GM10266 (cell line): ENCODE measurements around the gene ETS1.
A peak's percentile ranks its signal among the peaks of the same experiment; 100 is the strongest.

Experiments used
- DNase-seq: peaks from one replicate; pipeline ENCODE4 v3.0.0; 2012; ENCODE audit errors: extremely low spot score
- TF ChIP-seq, protein P1 (sequence below): IDR thresholded peaks from 2 replicates; pipeline ENCODE4 v1.5.1; 2012; ENCODE audit warnings: mild to moderate bottlenecking, low read depth; ENCODE audit not compliant: control insufficient read depth, insufficient read depth; ENCODE audit errors: missing control alignments

The ETS1 gene, protein sequence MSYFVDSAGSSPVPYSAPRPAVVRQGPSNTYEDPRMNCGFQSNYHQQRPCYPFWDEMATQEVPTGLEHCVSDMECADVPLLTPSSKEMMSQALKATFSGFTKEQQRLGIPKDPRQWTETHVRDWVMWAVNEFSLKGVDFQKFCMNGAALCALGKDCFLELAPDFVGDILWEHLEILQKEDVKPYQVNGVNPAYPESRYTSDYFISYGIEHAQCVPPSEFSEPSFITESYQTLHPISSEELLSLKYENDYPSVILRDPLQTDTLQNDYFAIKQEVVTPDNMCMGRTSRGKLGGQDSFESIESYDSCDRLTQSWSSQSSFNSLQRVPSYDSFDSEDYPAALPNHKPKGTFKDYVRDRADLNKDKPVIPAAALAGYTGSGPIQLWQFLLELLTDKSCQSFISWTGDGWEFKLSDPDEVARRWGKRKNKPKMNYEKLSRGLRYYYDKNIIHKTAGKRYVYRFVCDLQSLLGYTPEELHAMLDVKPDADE

DNA sequence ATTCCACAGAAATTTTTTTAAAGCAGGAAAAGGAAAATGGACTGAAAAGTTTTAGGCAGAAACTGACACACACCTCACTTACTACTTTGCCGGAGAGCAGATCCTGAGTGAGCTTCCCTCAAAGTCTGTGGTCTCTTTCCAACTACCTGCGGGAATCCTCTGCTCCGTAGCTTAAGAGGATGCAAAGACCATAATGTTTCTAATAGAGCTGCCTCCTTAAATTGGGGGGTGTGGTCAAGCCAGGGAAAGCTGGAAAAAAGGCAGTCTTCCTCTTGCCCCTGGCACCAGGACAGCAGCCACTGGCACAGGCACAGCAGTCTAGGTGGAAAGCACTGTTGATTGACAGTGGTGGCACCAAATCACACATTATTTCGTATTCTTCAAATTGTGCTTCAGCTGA is at the start of gene ETS1:
Gene ETS1, minus strand, starts transcription at position 144 of the 400 bp plus-strand sequence. CDS start 14,428 bp downstream, outside the sequence.
- DNase-seq, result no peak
- TF ChIP-seq, protein P1, sequence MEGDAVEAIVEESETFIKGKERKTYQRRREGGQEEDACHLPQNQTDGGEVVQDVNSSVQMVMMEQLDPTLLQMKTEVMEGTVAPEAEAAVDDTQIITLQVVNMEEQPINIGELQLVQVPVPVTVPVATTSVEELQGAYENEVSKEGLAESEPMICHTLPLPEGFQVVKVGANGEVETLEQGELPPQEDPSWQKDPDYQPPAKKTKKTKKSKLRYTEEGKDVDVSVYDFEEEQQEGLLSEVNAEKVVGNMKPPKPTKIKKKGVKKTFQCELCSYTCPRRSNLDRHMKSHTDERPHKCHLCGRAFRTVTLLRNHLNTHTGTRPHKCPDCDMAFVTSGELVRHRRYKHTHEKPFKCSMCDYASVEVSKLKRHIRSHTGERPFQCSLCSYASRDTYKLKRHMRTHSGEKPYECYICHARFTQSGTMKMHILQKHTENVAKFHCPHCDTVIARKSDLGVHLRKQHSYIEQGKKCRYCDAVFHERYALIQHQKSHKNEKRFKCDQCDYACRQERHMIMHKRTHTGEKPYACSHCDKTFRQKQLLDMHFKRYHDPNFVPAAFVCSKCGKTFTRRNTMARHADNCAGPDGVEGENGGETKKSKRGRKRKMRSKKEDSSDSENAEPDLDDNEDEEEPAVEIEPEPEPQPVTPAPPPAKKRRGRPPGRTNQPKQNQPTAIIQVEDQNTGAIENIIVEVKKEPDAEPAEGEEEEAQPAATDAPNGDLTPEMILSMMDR, result no peak

DNA sequence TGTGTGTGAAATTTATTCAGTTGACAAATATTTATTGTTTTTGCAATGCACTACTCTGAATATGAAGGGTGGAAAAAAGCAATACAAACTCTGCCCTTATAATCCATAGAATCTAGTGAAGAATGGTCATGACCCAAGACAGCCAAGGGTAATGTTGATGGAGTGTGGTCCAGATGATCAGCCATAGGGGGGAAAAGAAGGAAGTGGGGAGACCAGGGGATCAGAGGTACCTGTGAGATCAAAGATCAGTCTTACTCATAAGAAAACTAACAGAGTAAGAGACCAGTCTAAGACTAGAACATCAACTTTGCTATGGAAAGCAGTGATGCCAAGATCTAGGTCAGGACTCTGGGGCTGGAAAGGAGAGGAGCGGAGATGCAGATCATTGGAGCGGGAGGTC is 47.0 kb upstream of the ETS1 start:
- no peak for DNase-seq
- TF ChIP-seq, protein P1, result no peak

DNA sequence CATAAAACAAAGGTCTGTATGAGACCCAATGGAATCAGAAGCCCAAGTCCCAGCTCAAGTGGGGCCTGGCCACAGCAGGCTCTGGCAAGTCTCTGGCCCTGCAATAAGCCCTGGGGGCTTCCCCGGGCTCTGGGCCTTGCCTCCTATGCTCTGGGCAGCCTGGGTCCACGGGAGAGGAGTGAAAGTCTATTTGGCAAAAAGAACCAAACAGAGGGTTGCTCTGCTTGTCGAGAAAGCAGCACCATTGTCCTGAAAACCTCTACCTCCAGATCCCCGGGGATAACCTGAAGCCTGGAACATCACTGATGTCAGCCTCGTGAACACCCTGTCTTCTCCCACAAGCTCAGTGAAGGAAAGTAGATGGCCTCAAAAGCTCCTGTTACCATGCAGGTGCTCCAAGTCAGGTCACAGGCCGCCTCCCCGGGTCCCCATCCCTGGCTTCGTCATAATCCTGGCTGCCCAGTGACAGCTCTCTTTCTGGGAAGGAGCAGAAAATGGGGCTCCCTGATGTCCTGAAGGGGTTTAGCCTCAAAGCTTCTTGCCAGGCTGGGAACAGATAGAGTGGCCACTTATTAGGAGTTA is 46.1 kb upstream of the ETS1 start:
- DNase-seq, result no peak
- TF ChIP-seq, protein P1, result no peak

DNA sequence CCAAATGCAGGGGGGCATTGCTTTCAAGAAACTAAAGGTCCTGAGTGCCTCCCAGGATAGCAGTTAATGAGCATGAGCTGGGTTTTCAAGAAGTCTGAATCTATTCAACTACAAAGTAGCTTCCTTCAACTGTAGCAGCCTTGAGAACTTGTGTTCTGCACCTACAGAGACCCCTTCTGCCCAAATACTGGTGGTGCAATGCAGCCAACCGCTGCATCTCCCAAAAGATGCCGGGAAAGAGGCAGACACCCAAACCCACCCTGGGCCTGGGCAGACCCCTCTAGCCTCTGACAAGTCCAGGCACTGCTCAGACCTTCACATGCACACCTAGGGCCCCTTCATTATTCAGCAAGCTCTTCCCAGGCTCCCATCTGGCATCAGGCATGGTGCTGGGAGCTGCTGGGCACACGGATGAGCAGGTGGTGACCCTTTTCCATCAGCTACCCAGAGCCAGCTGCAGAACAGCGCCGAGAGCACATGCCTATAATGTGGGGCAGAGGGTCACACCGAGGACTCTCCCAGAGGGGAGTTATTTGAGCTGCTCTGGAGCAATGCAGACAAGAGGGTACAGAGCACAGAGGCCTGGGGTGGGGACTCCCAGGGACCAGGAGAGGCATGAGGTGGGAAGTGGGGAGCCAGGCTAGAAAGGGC is 44.9 kb upstream of the ETS1 start:
- DNase-seq, result peak; percentile 60
- TF ChIP-seq, protein P1, result peak; percentile 75

DNA sequence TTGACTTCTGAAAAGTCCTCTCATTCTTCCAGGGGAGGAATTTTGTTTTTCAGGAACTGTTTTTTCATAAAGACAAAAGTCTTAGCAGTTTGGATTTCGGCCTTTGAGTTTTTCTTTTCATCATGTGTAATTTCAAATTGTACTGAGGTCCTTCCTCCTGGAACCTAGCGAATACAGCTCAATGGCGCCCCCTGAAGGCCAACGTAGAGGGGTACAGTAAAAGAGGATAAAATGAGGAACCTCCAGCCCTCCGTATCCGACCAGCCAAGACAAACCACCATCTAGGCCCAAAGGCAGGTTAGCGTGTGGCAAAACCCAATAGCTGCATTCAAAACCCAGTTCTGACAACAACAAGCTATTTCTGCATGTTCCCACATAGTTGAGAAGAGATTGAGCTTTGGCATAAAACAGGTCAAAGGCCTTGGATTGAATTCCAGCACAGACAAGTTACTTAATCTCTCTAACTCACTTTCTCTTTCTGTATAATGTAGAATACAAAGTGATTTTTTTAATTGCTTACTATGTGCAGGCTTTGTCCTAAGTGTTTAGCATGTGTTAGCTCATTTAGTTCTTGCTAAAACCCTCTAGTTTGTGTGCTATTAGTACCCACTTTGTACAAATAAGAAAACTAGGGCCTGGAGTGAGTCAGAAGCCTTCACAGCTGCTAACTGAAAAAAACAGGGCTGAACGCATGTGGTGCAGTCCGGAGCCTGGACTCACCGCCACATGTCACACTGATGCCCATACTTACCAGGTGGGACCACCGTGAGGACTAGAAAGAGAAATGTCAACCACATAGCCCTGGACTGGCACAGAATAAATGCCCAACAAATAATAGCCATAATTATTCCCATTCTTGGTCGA is 43.2 kb upstream of the ETS1 start:
- TF ChIP-seq, protein P1, result peak; percentile 91
- peak; percentile 81 for DNase-seq

DNA sequence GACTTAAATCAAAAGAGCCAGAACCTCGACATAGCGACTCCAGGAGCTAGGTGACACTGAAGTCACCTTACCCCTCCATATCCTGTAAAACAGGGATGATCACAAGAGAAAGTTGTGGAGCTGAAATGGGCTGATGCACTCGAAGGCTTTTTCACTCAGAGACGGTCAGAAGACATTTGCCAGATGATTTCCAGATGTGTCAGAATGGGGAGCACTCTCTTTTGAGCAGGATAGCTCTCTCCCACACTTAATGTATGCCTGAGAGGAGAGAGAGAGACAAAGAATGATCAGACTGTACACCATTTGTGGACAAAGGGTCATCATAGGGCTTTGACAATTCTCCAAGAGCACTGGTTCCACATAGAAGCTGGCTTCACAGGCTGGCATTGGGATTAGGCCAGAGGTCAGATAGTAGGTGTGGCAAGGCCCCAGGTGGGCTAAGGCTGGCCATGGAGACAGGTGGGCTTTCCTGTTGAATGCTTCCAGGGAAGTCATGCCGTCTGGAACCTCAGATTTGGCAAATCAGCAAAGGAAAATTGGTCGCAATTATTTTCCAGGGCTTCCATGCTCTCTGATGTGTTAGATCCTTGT is 42.3 kb upstream of the ETS1 start:
- TF ChIP-seq, protein P1, result no peak
- no peak for DNase-seq
